H1 (cell line): Measurements from ENCODE around the gene ARNT2. TPM values are rescaled to one million over a fixed set of nuclear protein-coding genes. Genes with fewer than 3 reads are reported as not detected.

Source experiments
- CTCF ChIA-PET: fragments of 300-600 bp; sonication (Branson Sonifier 250); formaldehyde crosslinking; loops from one replicate; lab custom pipeline; 2021; ENCODE audit not compliant: partially characterized antibody; lab: Charles Lee
- POLR2A ChIA-PET: fragments of 300-600 bp; sonication (Branson Sonifier 250); formaldehyde crosslinking; loops from one replicate; lab custom pipeline; 2021; ENCODE audit warnings: inconsistent platforms; ENCODE audit not compliant: partially characterized antibody; lab: Charles Lee
- DNase-seq, 2 experiments: peaks; one replicate each; pipeline versions ENCODE4 v3.0.0 to v3.0.0-alpha.2; 2010 to 2022; ENCODE audit warnings: low spot score in 2 of 2, low read depth in 1 of 2, mixed read lengths in 1 of 2
- FAIRE-seq: peaks from 2 replicates; lab custom pipeline; 2011; peaks lifted over from hg19 to GRCh38; lab: Jason Lieb, UNC
- H2AFZ ChIP-seq: 2 replicates; pipeline ENCODE4 v1.8.1; 2012; ENCODE audit warnings: low read length, inconsistent platforms
- H2AK5ac ChIP-seq: 2 replicates; pipeline ENCODE4 v1.6.1; 2013; ENCODE audit warnings: low read depth, low read length
- H2BK120ac ChIP-seq: replicated peaks from 2 replicates; pipeline ENCODE3; 2013; ENCODE audit warnings: low read depth, low read length, inconsistent platforms
- H2BK12ac ChIP-seq: 2 replicates; pipeline ENCODE4 v1.6.1; 2013; ENCODE audit warnings: low read depth, low read length
- H2BK15ac ChIP-seq: 2 replicates; pipeline ENCODE4 v1.6.1; 2013; ENCODE audit warnings: low read length
- H2BK20ac ChIP-seq: 2 replicates; pipeline ENCODE4 v1.6.1; 2013; ENCODE audit warnings: low read length
- H2BK5ac ChIP-seq: 2 replicates; pipeline ENCODE4 v1.6.1; 2013; ENCODE audit warnings: low read depth, low read length
- H3K14ac ChIP-seq: 2 replicates; pipeline ENCODE4 v1.6.1; 2013; ENCODE audit warnings: inconsistent platforms; ENCODE audit not compliant: insufficient read length
- H3K18ac ChIP-seq: 2 replicates; pipeline ENCODE4 v1.6.1; 2013; ENCODE audit warnings: low read length; ENCODE audit errors: extremely low read depth
- H3K23ac ChIP-seq: 2 replicates; pipeline ENCODE4 v1.6.1; 2013; ENCODE audit warnings: inconsistent platforms; ENCODE audit not compliant: insufficient read length
- H3K23me2 ChIP-seq: 2 replicates; pipeline ENCODE4 v1.6.1; 2013; ENCODE audit warnings: low read depth, low read length
- H3K27ac ChIP-seq: 2 replicates; pipeline ENCODE4 v1.6.1; 2011; ENCODE audit warnings: low read depth, low read length, inconsistent platforms
- H3K27me3 ChIP-seq, 4 experiments: replicated peaks in 1 of 4; 1 replicate in 1 of 4; 2 replicates in 3 of 4; pipeline versions ENCODE4 v1.6.1 to v1.8.1; 2011 to 2013; ENCODE audit warnings: low read length in 3 of 4, mild to moderate bottlenecking in 3 of 4, inconsistent platforms in 2 of 4, mixed read lengths in 2 of 4, moderate library complexity in 1 of 4; ENCODE audit not compliant: control insufficient read depth in 3 of 4, insufficient read depth in 3 of 4; ENCODE audit errors: extremely low read depth in 1 of 4
- H3K36me3 ChIP-seq, 4 experiments: 2 replicates each; pipeline versions ENCODE4 v1.6.1 to v1.8.1; 2011 to 2013; ENCODE audit warnings: mild to moderate bottlenecking in 4 of 4, low read length in 3 of 4, moderate library complexity in 2 of 4, control low read depth in 1 of 4, inconsistent platforms in 1 of 4; ENCODE audit not compliant: insufficient read depth in 4 of 4, control insufficient read depth in 2 of 4
- H3K4ac ChIP-seq: replicated peaks from 2 replicates; pipeline ENCODE3; 2013; ENCODE audit warnings: low read length, low read depth, mixed read lengths, inconsistent platforms; ENCODE audit not compliant: insufficient read length
- H3K4me1 ChIP-seq, 4 experiments: replicated peaks in 1 of 4; 1 replicate in 1 of 4; 2 replicates in 3 of 4; pipeline versions ENCODE4 v1.6.1 to v1.8.1; 2011 to 2013; ENCODE audit warnings: low read length in 3 of 4, inconsistent platforms in 2 of 4, mixed read lengths in 1 of 4; ENCODE audit not compliant: insufficient read depth in 4 of 4, control insufficient read depth in 3 of 4
- H3K4me2 ChIP-seq, 2 experiments: 2 replicates each; pipeline versions ENCODE4 v1.6.1 to v1.8.1; 2011 to 2013; ENCODE audit warnings: low read depth in 2 of 2, low read length in 2 of 2, control low read depth in 1 of 2, inconsistent platforms in 1 of 2, mild to moderate bottlenecking in 1 of 2; ENCODE audit not compliant: insufficient read depth in 1 of 2
- H3K4me3 ChIP-seq, 4 experiments: fragments of 200-600, 300-600 bp in 1 of 4; sonication (generic), shearing (Covaris generic), sonication (Bioruptor Twin) in 1 of 4; 2 replicates each; pipeline versions ENCODE4 v1.5.1 to v1.8.1; 2011 to 2016; ENCODE audit warnings: low read length in 4 of 4, low read depth in 3 of 4, control low read depth in 2 of 4, inconsistent platforms in 2 of 4, mild to moderate bottlenecking in 2 of 4, mixed read lengths in 1 of 4, moderate library complexity in 1 of 4; ENCODE audit not compliant: insufficient read depth in 2 of 4; ENCODE audit errors: extremely low read depth in 1 of 4
- H3K56ac ChIP-seq: replicated peaks from 2 replicates; pipeline ENCODE3; 2013; ENCODE audit warnings: low read depth, mild to moderate bottlenecking, mixed read lengths, low read length, inconsistent platforms; ENCODE audit not compliant: insufficient read length
- H3K79me1 ChIP-seq: 2 replicates; pipeline ENCODE4 v1.6.1; 2013; ENCODE audit warnings: low read depth, low read length, control low read depth
- H3K79me2 ChIP-seq, 2 experiments: 2 replicates each; pipeline versions ENCODE4 v1.6.1 to v1.8.1; 2012 to 2013; ENCODE audit warnings: low read length in 2 of 2, mild to moderate bottlenecking in 2 of 2, inconsistent platforms in 1 of 2; ENCODE audit not compliant: insufficient read depth in 2 of 2, control insufficient read depth in 1 of 2
- H3K9ac ChIP-seq, 4 experiments: replicated peaks in 1 of 4; 1 replicate in 1 of 4; 2 replicates in 3 of 4; pipeline versions ENCODE4 v1.6.1 to v1.8.1; 2011 to 2013; ENCODE audit warnings: low read depth in 3 of 4, low read length in 3 of 4, control low read depth in 2 of 4, mild to moderate bottlenecking in 2 of 4, moderate library complexity in 2 of 4, inconsistent platforms in 1 of 4; ENCODE audit errors: extremely low read depth in 1 of 4
- H3K9me3 ChIP-seq, 2 experiments: 2 replicates each; pipeline versions ENCODE4 v1.6.1 to v1.8.1; 2012 to 2013; ENCODE audit warnings: mild to moderate bottlenecking in 2 of 2, moderate library complexity in 2 of 2, control low read depth in 1 of 2, inconsistent platforms in 1 of 2, low read depth in 1 of 2, low read length in 1 of 2, mixed read lengths in 1 of 2; ENCODE audit not compliant: insufficient read depth in 2 of 2
- H4K20me1 ChIP-seq, 2 experiments: replicated peaks in 1 of 2; 2 replicates each; pipeline versions ENCODE3 to v1.8.1; 2011 to 2013; ENCODE audit warnings: inconsistent platforms in 2 of 2, low read length in 2 of 2, mild to moderate bottlenecking in 1 of 2; ENCODE audit not compliant: insufficient read depth in 2 of 2, control insufficient read depth in 1 of 2
- H4K5ac ChIP-seq: 2 replicates; pipeline ENCODE4 v1.6.1; 2013; ENCODE audit warnings: low read length, low read depth, mixed read lengths, inconsistent platforms; ENCODE audit not compliant: insufficient read length
- H4K8ac ChIP-seq: 2 replicates; pipeline ENCODE4 v1.8.0; 2013; ENCODE audit warnings: mild to moderate bottlenecking, moderate library complexity, low read length, inconsistent platforms; ENCODE audit not compliant: insufficient read depth; ENCODE audit errors: extremely low read depth
- H4K91ac ChIP-seq: replicated peaks from 2 replicates; pipeline ENCODE3; 2013; ENCODE audit warnings: low read length, mixed read lengths, inconsistent platforms; ENCODE audit not compliant: insufficient read length
- CBX8 ChIP-seq: fragments of 300-800, 300-1000 bp; sonication (generic); IDR thresholded peaks from 2 replicates; pipeline ENCODE4 v1.7.1; 2016; ENCODE audit warnings: low read depth, low read length, borderline replicate concordance
- EP300 ChIP-seq, 2 experiments: IDR thresholded peaks; 1 replicate in 1 of 2; 2 replicates in 1 of 2; pipeline ENCODE4 v1.6.1; 2011 to 2012; ENCODE audit warnings: low read depth in 2 of 2, low read length in 2 of 2, mild to moderate bottlenecking in 2 of 2, borderline replicate concordance in 1 of 2, inconsistent platforms in 1 of 2, moderate library complexity in 1 of 2
- FOSL1 ChIP-seq: IDR thresholded peaks from 2 replicates; pipeline ENCODE4 v1.6.1; 2011; ENCODE audit warnings: mild to moderate bottlenecking, low read depth, low read length, moderate library complexity; ENCODE audit not compliant: insufficient read depth
- MAX ChIP-seq: IDR thresholded peaks from 2 replicates; pipeline ENCODE4 v1.6.1; 2012; ENCODE audit warnings: inconsistent platforms
- RAD21 ChIP-seq, 2 experiments: IDR thresholded peaks in 1 of 2; conservative IDR thresholded peaks in 1 of 2; 2 replicates each; pipeline ENCODE4 v1.6.1; 2011; ENCODE audit warnings: low read depth in 2 of 2, low read length in 2 of 2, improper control_type of control experiment in 1 of 2, inconsistent platforms in 1 of 2, mild to moderate bottlenecking in 1 of 2, moderate library complexity in 1 of 2
- RBBP5 ChIP-seq: IDR thresholded peaks from 2 replicates; pipeline ENCODE4 v1.7.1; 2012; ENCODE audit warnings: low read depth, mild to moderate bottlenecking, inconsistent platforms, low read length, moderate library complexity, borderline replicate concordance
- SIX5 ChIP-seq: IDR thresholded peaks from 2 replicates; pipeline ENCODE4 v1.6.1; 2011; ENCODE audit warnings: mild to moderate bottlenecking, low read depth, low read length
- TEAD4 ChIP-seq: IDR thresholded peaks from 2 replicates; pipeline ENCODE4 v1.6.1; 2012; ENCODE audit warnings: low read depth, low read length, inconsistent platforms, mixed read lengths
- USF2 ChIP-seq: IDR thresholded peaks from 2 replicates; pipeline ENCODE4 v1.6.1; 2011; ENCODE audit warnings: low read length, improper control_type of control experiment
- WGBS, 2 experiments: shearing (Covaris generic) in 1 of 2; methylation state at CpG; one replicate each; pipeline versions ENCODE4 v1.1.6 to v1.1.7; 2013 to 2015; ENCODE audit warnings: low lambda C conversion rate in 2 of 2, mixed read lengths in 2 of 2, inconsistent platforms in 1 of 2, low coverage in 1 of 2, missing lambda C conversion rate in 1 of 2; ENCODE audit not compliant: insufficient replicate concordance in 2 of 2, insufficient coverage in 1 of 2, insufficient read length in 1 of 2; ENCODE audit errors: extremely low coverage in 1 of 2, missing lambda C conversion rate in 1 of 2; 5-methylcytosine and 5-hydroxymethylcytosine counted together
- polyA plus RNA-seq, 7 experiments: library from polyadenylated mRNA; depleted of rRNA in 3 of 7; stranded (reverse) in 5 of 7; unstranded in 2 of 7; fragments of >200 nt in 5 of 7; fragments of 200-250 nt in 2 of 7; gene quantifications; 1 replicate in 5 of 7; 2 replicates in 1 of 7; 4 replicates in 1 of 7; pipeline versions ENCODE4 v1.2.1 to v1.2.3, GENCODE V29; 2011 to 2013; ENCODE audit warnings: missing spikeins in 2 of 7, mixed read lengths in 2 of 7
- total RNA-seq: library from RNA; stranded (reverse); fragmentation: NEBNext Ultra II Directional; extraction: Animal tissue kit (Norgen Biotek cat#: 25700); gene quantifications from 2 replicates; pipeline ENCODE4 v1.2.1, GENCODE V29; 2021

ARNT2 gene
- total and polyA plus RNA-seq, 2 of the 8 experiments (the other 6 are each of a cell fraction or from before 2014, with no cell fraction given) = 9.5 to 14.6 TPM

- Histone ChIP-seq H3K27ac (no peak overlapping the region), H4K8ac (no peak overlapping the region), H2BK12ac (no peak overlapping the region), H2BK20ac (no peak overlapping the region), H3K4me1 (peaks cover 0 to 9% (median 4%) of the 10 kb centered on the region in 4 experiments; a peak in 4 of 7 replicates), H3K79me1 (no peaks in the 10 kb centered on the region), H3K9ac (no peak overlapping the region), H3K4me3 (no peak overlapping the region), H3K79me2 (no peaks in the 10 kb centered on the region), H4K91ac (no peak overlapping the region), H2BK5ac (no peak overlapping the region), H2AK5ac (no peak overlapping the region), H2AFZ (peak overlapping the region; percentile 65; the same call in 1 of the 2 replicates), H3K18ac (no peak overlapping the region), H3K23me2 (no peaks in the 10 kb centered on the region; the same call in 1 of the 2 replicates), H3K9me3 (no peaks in the 10 kb centered on the region), H3K14ac (no peak overlapping the region), H3K36me3 (peaks cover 0 to 3% (median 0%) of the 10 kb centered on the region in 4 experiments; a peak in 1 of 8 replicates), H3K4me2 (peak overlapping the region in 1 of 2 experiments; percentile 28; a peak in 1 of 4 replicates), H2BK15ac (no peak overlapping the region), H4K20me1 (no peaks in the 10 kb centered on the region), H3K56ac (no peak overlapping the region), H4K5ac (no peak overlapping the region), H2BK120ac (no peak overlapping the region), H3K27me3 (peaks cover 0 to 2% (median 0%) of the 10 kb centered on the region in 4 experiments; a peak in 1 of 7 replicates), H3K23ac (no peak overlapping the region), H3K4ac (no peak overlapping the region)
- CTCF ChIA-PET = interaction anchor here (0.6 to 14.2 kb wide), 43 partner anchors 9 to 1145 kb away, joined by 3 to 187 read pairs (median 5); partner anchors contain the start of genes CEMIP and TMED3
- POLR2A ChIA-PET = no interaction called here
- 38% methylated on average over 17 of the region's 17 CpGs; no CpG with 5 or more reads in 1 of the 2 experiments for WGBS, 2 experiments
- FAIRE-seq (peak; percentile 98), DNase-seq (peak in 1 of 2 experiments; percentile 61)
- no peak for TF ChIP-seq RBBP5
- no peak for TF ChIP-seq SIX5
- TF ChIP-seq MAX = peak; percentile 24; the same call in 1 of the 2 replicates
- TF ChIP-seq RAD21 (IDR thresholded peaks at IDR 0.05 in 1 of 2, conservative IDR thresholded peaks at IDR 0.05 in 1 of 2; ENCODE audit: low read depth in 2 of 2, low read length in 2 of 2) = peak; percentile 97
- no peak for TF ChIP-seq EP300 (IDR thresholded peaks at IDR 0.05; ENCODE audit: borderline replicate concordance in 1 of 2, low read depth in 2 of 2, low read length in 2 of 2)
- TF ChIP-seq FOSL1 = no peak
- TF ChIP-seq CBX8 = no peak
- TF ChIP-seq USF2 = no peak
- peak; percentile 53; the same call in 1 of the 2 replicates for TF ChIP-seq TEAD4
Measured at GRCh38 chr15:80455668-80456442, 51.7 kb downstream of the ARNT2 start.
